Measurements from ENCODE around the gene RPTOR.

GRCh38 chr17:80673152-80673920 lies 128.7 kb downstream of the RPTOR start:
- no peak for TF ChIP-seq CTCF (conservative IDR thresholded peaks at IDR 0.05; ENCODE audit: low read length)
- no peak for TF ChIP-seq EZH2phosphoT487 (IDR thresholded peaks at IDR 0.05; ENCODE audit: borderline replicate concordance, low read depth, low read length)

Data from OCI-LY7 (cell line).